Ectodermal cell (in vitro differentiated cells): ENCODE measurements around the gene CHN2.

ENCODE experiments used
- H3K27ac ChIP-seq: 2 replicates; pipeline ENCODE4 v1.7.0; 2013; ENCODE audit warnings: mild to moderate bottlenecking, low read depth, low read length; ENCODE audit not compliant: insufficient read depth, poor library complexity, severe bottlenecking
- H3K27me3 ChIP-seq: 2 replicates; pipeline ENCODE4 v1.7.0; 2013; ENCODE audit warnings: mild to moderate bottlenecking, low read length; ENCODE audit not compliant: insufficient read depth, control insufficient read depth, poor library complexity, severe bottlenecking
- H3K36me3 ChIP-seq: one replicate; pipeline ENCODE4 v1.7.0; 2013; ENCODE audit warnings: low read length; ENCODE audit not compliant: control insufficient read depth, insufficient read depth
- H3K4me1 ChIP-seq: one replicate; pipeline ENCODE4 v1.7.0; 2013; ENCODE audit warnings: low read length; ENCODE audit not compliant: control insufficient read depth, insufficient read depth
- H3K4me3 ChIP-seq: 2 replicates; pipeline ENCODE4 v1.7.0; 2013; ENCODE audit warnings: low read depth, low read length, control low read depth; ENCODE audit not compliant: insufficient read depth
- H3K9me3 ChIP-seq: 2 replicates; pipeline ENCODE4 v1.7.0; 2013; ENCODE audit warnings: mild to moderate bottlenecking, low read length, moderate library complexity; ENCODE audit not compliant: control insufficient read depth
- WGBS, 2 experiments: methylation state at CpG; one replicate each; pipeline ENCODE4 v1.1.7; 2013; ENCODE audit warnings: missing lambda C conversion rate in 2 of 2; 5-methylcytosine and 5-hydroxymethylcytosine counted together

CHN2 gene

GRCh38 chr7:29482056-29482455 lies 287.5 kb downstream of the CHN2 start:
- no peak overlapping the region for H3K4me3 ChIP-seq

GRCh38 chr7:29483219-29484104 lies 288.9 kb downstream of the CHN2 start:
- no peaks in the 10 kb centered on the region for H3K36me3 ChIP-seq
- no peaks in the 10 kb centered on the region for H3K27me3 ChIP-seq
- WGBS, 2 experiments = 85 to 89% methylated on average over 9 to 10 of the region's 11 CpGs
- H3K9me3 ChIP-seq = no peaks in the 10 kb centered on the region
- H3K4me3 ChIP-seq = no peak overlapping the region
- no peak overlapping the region for H3K27ac ChIP-seq
- H3K4me1 ChIP-seq = peaks cover 39% of the 10 kb centered on the region

More at GRCh38 chr7:29482056-29482455, 287.5 kb downstream of the CHN2 start:
- WGBS, 2 experiments = 88 to 96% methylated on average over 4 of the region's 4 CpGs
- no peak overlapping the region for H3K27ac ChIP-seq
- peaks cover 36% of the 10 kb centered on the region for H3K4me1 ChIP-seq
- H3K9me3 ChIP-seq = no peaks in the 10 kb centered on the region
- H3K27me3 ChIP-seq = no peaks in the 10 kb centered on the region
- no peaks in the 10 kb centered on the region for H3K36me3 ChIP-seq

GRCh38 chr7:29484280-29484679 lies 289.7 kb downstream of the CHN2 start:
- Histone ChIP-seq H3K4me3 (no peak overlapping the region), H3K9me3 (no peaks in the 10 kb centered on the region), H3K36me3 (no peaks in the 10 kb centered on the region), H3K27me3 (no peaks in the 10 kb centered on the region), H3K27ac (no peak overlapping the region), H3K4me1 (peaks cover 41% of the 10 kb centered on the region)
- WGBS, 2 experiments = 91 to 95% methylated on average over 3 of the region's 3 CpGs

GRCh38 chr7:29485339-29486190 lies 291.0 kb downstream of the CHN2 start:
- peaks cover 29% of the 10 kb centered on the region for H3K4me1 ChIP-seq
- H3K4me3 ChIP-seq = no peak overlapping the region
- no peaks in the 10 kb centered on the region for H3K9me3 ChIP-seq
- WGBS, 2 experiments = 84% methylated on average over 10 to 11 of the region's 11 CpGs
- H3K27ac ChIP-seq = no peak overlapping the region
- no peaks in the 10 kb centered on the region for H3K36me3 ChIP-seq
- no peaks in the 10 kb centered on the region for H3K27me3 ChIP-seq

- no peak overlapping the region for H3K27ac ChIP-seq
- no peak overlapping the region for H3K4me3 ChIP-seq
- H3K4me1 ChIP-seq = peaks cover 22% of the 10 kb centered on the region
- H3K36me3 ChIP-seq = no peaks in the 10 kb centered on the region
- no peaks in the 10 kb centered on the region for H3K27me3 ChIP-seq
- H3K9me3 ChIP-seq = no peaks in the 10 kb centered on the region
- 92 to 93% methylated on average over 13 of the region's 13 CpGs for WGBS, 2 experiments
These were observed 291.7 kb downstream of the CHN2 start for GRCh38 chr7:29486191-29486700.

GRCh38 chr7:29487424-29487823 lies 292.8 kb downstream of the CHN2 start:
- Histone ChIP-seq H3K4me1 (peaks cover 19% of the 10 kb centered on the region), H3K36me3 (no peaks in the 10 kb centered on the region), H3K27ac (no peak overlapping the region), H3K9me3 (no peaks in the 10 kb centered on the region), H3K27me3 (no peaks in the 10 kb centered on the region), H3K4me3 (no peak overlapping the region)
- WGBS, 2 experiments = 73 to 82% methylated on average over 2 of the region's 2 CpGs

- no peak overlapping the region for H3K27ac ChIP-seq
- H3K4me1 ChIP-seq = peaks cover 19% of the 10 kb centered on the region
- WGBS, 2 experiments = 80 to 82% methylated on average over 7 of the region's 8 CpGs
These were observed 293.8 kb downstream of the CHN2 start for GRCh38 chr7:29488203-29488970.

GRCh38 chr7:29488977-29489376 lies 294.4 kb downstream of the CHN2 start:
- 97 to 100% methylated on average over 2 of the region's 2 CpGs for WGBS, 2 experiments
- Histone ChIP-seq H3K4me1 (peaks cover 19% of the 10 kb centered on the region), H3K9me3 (no peaks in the 10 kb centered on the region), H3K36me3 (no peaks in the 10 kb centered on the region), H3K27me3 (no peaks in the 10 kb centered on the region), H3K27ac (no peak overlapping the region), H3K4me3 (no peak overlapping the region)

More at GRCh38 chr7:29488203-29488970, 293.8 kb downstream of the CHN2 start:
- H3K36me3 ChIP-seq = no peaks in the 10 kb centered on the region
- no peaks in the 10 kb centered on the region for H3K9me3 ChIP-seq
- H3K4me3 ChIP-seq = no peak overlapping the region
- H3K27me3 ChIP-seq = no peaks in the 10 kb centered on the region

GRCh38 chr7:29490094-29490607 lies 295.6 kb downstream of the CHN2 start:
- Histone ChIP-seq H3K27me3 (no peaks in the 10 kb centered on the region), H3K4me3 (no peak overlapping the region), H3K9me3 (no peaks in the 10 kb centered on the region), H3K4me1 (peaks cover 22% of the 10 kb centered on the region), H3K36me3 (no peaks in the 10 kb centered on the region), H3K27ac (no peak overlapping the region)
- WGBS, 2 experiments = 86 to 93% methylated on average over 2 to 4 of the region's 4 CpGs
